Fibroblast of skin of abdomen (primary cell): ENCODE results near the gene TMEM63A.
"Not testable (repeated sequence)": the region's sequence is repeated elsewhere in the genome, so short reads cannot be mapped to it uniquely, and the experiment has no call there.

Experiments used
- DNase-seq: peaks from one replicate; pipeline ENCODE4 v3.0.0-alpha.2; 2013

The TMEM63A gene

GRCh38 chr1:225908013-225908640, 25.9 kb upstream of the TMEM63A start:
- DNase-seq: no peak

GRCh38 chr1:225907341-225907740, 25.2 kb upstream of the TMEM63A start:
- DNase-seq: no peak

- no peak for DNase-seq
These were observed 24.3 kb upstream of the TMEM63A start for GRCh38 chr1:225906467-225906866.

GRCh38 chr1:225903623-225904022, 21.4 kb upstream of the TMEM63A start:
- no peak for DNase-seq

GRCh38 chr1:225899044-225899925, 17.1 kb upstream of the TMEM63A start:
- DNase-seq: no peak

- no peak for DNase-seq
These were observed 15.7 kb upstream of the TMEM63A start for GRCh38 chr1:225897595-225898514.

GRCh38 chr1:225896937-225897549, 14.9 kb upstream of the TMEM63A start:
- DNase-seq: no peak

GRCh38 chr1:225896494-225896893, 14.3 kb upstream of the TMEM63A start:
- DNase-seq: no peak

- no peak for DNase-seq
These were observed 10.1 kb upstream of the TMEM63A start for GRCh38 chr1:225892307-225892706.

- DNase-seq: no peak
These were observed 9.2 kb upstream of the TMEM63A start for GRCh38 chr1:225891229-225891972.

- no peak for DNase-seq
These were observed 8.4 kb upstream of the TMEM63A start for GRCh38 chr1:225890346-225891228.

GRCh38 chr1:225889743-225890142, 7.6 kb upstream of the TMEM63A start:
- no peak for DNase-seq

GRCh38 chr1:225888898-225889601, 6.9 kb upstream of the TMEM63A start, which contains the start of gene LEFTY1:
Gene LEFTY1 (minus strand): TSS chr1:225889146. CDS start chr1:225889066, 80 bp downstream.
- no peak for DNase-seq

GRCh38 chr1:225888289-225888897, 6.2 kb upstream of the TMEM63A start:
- no peak for DNase-seq

GRCh38 chr1:225887554-225888288, 5.5 kb upstream of the TMEM63A start:
- DNase-seq: not testable (repeated sequence)

GRCh38 chr1:225887030-225887314, 4.8 kb upstream of the TMEM63A start:
- DNase-seq: no peak

GRCh38 chr1:225886159-225887029, 4.2 kb upstream of the TMEM63A start:
- DNase-seq: no peak

GRCh38 chr1:225885336-225885735, 3.2 kb upstream of the TMEM63A start:
- no peak for DNase-seq
